ENCODE data around the gene EXOSC5.
"Not testable (repeated sequence)": the region's sequence is repeated elsewhere in the genome, so short reads cannot be mapped to it uniquely, and the experiment has no call there.

Gene EXOSC5

DNA sequence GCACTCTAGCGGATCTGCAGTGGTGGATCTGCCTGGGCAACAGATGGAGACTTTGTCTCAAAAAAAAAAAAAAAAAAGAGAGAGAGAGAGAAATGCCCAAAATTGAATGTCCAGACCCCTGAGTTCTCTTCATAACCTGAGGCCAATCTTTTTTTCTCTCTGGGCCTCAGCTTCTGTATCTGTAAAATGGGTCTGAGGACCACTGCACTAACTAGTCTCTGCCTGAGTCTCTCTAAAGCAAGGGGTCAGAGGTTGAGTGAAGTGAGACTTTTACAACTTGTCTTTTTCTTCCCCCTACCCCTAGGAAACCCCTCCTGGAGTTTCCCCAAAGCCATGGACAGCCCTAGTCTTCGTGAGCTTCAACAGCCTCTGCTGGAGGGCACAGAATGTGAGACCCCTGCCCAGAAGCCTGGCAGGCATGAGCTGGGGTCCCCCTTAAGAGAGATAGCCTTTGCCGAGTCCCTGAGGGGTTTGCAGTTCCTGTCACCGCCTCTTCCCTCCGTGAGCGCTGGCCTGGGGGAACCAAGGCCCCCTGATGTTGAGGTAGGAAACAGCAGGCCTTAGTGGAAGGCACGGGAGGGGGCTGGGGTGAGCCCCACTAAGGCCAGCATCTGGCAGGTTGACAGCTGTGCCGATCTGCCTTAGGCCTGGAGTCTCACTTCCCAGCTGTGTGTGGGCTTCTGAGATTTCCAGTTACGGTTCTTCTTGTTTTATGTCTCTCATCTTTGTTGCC lies 19.0 kb downstream of the EXOSC5 start:
- H3K4me3 ChIP-seq (ENCODE audit: low read length): no peak overlapping the region
- peak; percentile 42 for DNase-seq (ENCODE audit: low read depth, low spot score)

DNA sequence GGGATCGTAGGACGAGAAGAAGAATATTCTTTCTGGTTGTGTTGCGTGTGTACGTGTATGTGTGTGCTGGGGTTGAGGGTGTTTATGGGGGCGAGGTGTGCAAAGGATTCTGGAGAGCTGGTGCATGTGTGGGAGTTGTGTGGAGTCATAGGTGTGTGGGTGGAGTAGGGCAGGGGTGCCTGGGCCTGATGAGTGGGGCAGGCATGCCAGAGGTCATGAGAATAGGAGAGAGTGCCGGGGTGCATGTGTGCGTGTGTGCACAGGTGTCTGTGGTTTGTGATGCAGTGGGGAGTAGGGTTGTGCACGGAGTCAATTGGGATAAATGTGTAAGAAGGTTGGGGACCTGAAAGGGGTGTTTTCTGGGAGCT lies 20.2 kb downstream of the EXOSC5 start:
- H3K4me3 ChIP-seq (ENCODE audit: low read length): no peak overlapping the region
- DNase-seq (ENCODE audit: low read depth, low spot score): no peak

DNA sequence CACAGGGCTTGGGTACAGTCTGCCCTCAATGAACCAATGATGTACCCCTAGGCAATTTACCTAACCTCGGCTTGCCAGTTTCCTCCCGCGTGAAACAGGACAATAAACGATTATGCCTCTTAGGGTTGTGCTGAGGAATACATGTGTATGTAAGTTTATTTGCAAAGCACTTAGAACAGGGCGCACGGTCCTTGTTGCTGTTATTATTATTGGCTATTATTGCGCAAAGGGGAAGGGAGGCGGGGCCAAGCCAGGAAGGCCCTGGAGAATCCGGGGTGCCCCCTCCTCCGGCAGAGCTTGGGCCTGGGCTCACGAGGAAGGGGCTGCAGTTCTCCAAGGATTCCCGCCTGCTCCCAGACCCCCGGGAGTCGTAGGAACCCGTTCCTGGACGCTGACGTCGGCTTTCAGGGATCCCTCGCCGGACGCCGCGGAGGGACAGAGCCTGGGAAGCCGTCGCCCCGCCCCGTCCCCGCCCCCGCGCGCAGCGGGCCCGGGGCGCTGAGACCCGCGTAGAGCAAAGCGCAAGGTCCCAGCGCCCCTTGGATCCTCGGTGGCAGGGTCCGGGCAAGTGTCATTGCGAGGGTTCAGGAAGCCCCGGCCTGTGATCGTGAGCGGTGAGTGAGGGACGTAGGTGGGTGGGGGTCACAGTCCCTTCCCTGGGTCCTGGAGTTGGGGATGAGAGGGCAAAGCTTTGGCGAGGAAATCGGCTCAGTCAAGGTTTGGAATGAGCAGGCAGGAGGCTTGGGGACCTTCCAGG lies 20.7 kb downstream of the EXOSC5 start, which contains the start of gene TMEM91:
Gene TMEM91 (plus strand): TSS at position 293 of the 757 bp plus-strand sequence. CDS start 1,777 bp downstream, outside the sequence.
- no peak for DNase-seq (ENCODE audit: low read depth, low spot score)
- no peak within 1 kb of the TSS for H3K4me3 ChIP-seq (ENCODE audit: low read length)

DNA sequence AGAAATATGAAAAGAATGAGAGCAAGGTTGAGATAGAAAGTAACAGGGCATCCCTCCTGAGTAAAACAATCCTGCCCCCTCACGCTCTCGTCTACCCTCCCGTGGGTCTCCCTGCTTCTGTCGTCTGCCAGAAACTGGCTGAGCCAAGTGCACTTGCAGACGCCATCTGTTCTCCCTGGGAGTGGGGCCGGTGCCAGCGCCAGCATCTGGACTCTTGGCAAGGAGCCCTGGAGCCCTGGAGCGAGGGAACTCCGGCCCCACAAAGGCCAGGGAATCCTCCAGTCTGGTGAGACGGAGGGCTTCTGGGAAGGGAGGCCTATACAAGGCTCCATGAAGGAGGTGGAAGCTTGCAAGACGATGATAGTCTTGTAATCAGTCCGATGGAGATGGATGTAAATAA lies 23.2 kb downstream of the EXOSC5 start:
- DNase-seq (ENCODE audit: low read depth, low spot score): no peak
- H3K4me3 ChIP-seq (ENCODE audit: low read length): no peak overlapping the region

DNA sequence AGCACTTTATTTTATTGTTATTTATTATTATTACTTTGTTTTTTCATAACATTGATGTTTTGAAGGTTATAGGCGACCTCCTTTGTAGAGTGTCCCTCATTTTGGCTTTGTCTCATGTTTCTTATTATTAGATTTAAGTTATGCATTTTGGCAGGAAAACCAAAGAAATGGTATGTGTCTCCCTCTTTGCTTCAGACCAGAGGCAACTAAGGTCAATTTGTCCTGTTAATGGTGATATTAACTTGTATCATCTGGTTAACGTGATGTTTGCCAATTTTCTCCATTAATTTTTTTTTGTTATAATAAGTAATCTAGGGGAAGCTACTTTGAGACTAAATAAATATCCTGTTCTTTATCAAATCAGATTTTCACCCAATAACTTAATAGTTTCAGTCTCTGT lies 24.7 kb downstream of the EXOSC5 start:
- no peak for DNase-seq (ENCODE audit: low read depth, low spot score)
- no peak overlapping the region for H3K4me3 ChIP-seq (ENCODE audit: low read length)

DNA sequence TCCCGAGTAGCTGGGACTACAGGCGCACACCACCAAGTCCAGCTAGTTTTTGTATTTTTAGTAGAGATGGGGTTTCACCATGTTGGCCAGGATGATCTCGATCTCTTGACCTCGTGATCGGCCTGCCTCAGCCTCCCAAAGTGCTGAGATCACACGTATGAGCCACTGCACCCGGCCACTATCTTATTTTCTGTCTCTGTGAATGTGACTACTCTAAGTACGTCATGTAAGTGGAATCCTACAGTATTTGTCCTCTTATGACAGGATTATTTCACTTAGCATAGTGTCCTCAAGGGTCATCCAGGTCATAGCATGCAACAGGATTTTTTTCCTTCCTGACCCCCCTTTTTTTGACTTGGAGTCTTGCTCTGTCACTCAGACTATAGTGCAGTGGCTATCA lies 25.6 kb downstream of the EXOSC5 start:
- DNase-seq (ENCODE audit: low read depth, low spot score): no peak
- no peak overlapping the region for H3K4me3 ChIP-seq (ENCODE audit: low read length)

DNA sequence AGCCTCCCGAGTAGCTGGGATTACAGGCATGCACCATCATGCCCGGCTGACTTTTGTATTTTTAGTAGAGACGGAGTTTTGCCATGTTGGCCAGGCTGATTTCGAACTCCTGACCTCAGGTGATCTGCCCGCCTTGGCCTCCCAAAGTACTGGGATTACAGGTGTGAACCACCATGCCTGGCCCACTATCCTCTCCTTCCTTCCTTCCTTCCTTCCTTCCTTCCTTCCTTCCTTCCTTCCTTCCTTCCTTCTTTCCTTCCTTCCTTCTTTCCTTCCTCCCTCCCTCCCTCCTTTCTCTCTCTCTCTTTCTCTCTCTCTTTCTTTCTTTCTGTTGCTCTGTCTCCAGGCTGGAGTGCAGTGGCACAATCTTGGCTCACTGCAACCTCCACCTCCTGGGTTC lies 26.0 kb downstream of the EXOSC5 start:
- not testable (repeated sequence) for H3K4me3 ChIP-seq (ENCODE audit: low read length); DNase-seq (ENCODE audit: low read depth, low spot score)

DNA sequence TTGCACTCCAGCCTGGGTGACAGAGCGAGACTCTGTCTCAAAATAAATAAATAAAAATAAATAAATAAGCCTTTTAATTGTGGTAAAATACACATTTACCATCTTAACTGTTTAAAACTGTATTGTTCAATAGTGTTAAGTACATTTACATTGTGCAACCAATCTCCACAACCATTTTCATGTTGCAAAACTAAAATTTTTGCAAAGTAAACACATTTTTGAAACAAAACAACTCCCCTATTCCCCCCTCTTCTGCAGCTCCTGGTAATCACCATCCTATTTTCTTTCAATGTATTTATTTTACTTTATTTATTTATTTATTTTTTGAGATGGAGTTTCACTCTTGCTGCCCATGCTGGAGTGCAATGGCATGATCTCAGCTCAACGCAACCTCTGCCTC lies 27.4 kb downstream of the EXOSC5 start:
- no peak for DNase-seq (ENCODE audit: low read depth, low spot score)
- H3K4me3 ChIP-seq (ENCODE audit: low read length): no peak overlapping the region

DNA sequence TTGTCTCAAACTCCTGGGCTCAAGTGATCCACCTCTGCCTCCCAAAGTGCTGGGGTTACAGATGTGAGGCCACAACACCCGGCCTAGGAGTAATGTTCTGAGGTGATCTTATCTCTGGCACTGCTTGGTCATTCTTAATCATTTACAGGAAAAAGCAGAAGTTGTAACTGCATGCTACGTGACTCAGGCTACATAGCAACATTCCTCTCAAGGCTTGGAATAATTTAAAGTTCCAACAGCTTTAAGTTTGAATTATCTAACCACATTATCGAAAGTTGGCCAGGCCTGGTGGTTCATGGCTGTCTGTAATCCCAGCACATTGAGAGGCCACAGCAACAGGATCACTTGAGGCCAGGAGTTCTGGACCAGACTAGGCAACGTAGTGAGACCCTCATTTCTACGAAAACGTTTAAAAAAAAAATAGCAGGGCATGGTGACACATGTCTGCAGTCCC lies 29.3 kb downstream of the EXOSC5 start:
- DNase-seq (ENCODE audit: low read depth, low spot score): no peak
- H3K4me3 ChIP-seq (ENCODE audit: low read length): no peak overlapping the region

DNA sequence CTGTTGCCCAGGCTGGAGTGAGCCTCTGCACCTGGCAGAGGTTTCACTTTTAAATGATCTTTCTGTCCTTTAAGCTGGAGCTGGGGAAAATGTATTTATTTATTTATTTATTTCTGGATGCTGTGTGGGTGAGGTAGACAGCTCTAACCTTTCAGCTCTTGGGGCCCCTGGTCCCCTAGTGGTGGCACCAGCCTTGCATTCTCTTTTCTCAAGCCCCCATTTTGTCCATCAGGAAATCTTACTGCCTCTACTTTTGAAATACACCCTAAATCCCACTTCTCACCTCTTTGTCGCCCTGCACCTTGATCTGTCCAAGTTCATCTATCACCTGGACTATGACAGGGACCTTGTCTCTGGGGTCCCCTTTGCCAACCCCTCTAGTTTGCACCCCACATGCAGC lies 31.1 kb downstream of the EXOSC5 start:
- DNase-seq (ENCODE audit: low read depth, low spot score): peak; percentile 41

DNA sequence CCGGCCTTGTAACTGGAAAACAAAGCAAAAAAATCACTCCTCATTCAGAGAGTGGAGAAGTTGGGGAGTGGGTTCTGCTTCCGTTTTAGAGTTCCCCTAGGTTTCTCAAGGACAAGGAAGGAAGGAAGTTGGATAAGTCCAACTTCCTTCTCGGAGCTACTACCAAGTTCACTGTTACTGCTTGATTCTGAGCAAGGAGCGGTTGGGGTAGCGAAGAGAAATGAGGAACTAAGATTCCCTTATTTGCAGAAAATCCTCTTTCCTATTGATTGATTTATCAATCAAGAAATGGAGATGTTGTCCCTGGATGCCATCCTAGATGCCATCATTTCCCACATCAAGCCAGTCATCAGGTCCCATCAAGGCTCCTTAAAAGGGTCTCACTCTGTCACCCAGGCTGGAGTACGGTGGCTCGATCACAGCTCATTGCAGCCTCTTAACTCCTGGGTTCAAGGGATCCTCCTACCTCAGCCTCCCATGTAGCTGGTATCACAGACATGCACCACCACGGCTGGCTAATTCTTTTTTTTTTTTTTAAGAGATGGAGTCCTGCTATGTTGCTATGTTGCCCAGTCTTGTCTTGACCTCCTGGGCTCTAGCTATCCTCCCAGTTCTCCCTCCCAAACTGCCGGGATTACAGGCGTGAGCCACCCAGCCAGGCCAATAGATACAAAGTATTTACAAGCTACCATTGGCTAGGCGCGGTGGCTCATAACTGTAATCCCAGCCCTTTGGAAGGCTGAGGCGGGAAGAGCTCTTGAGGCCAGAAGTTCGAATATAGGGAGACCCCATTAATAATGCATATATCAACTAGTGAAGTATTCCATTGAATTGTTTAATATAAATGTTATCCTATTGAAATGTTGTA lies 32.4 kb downstream of the EXOSC5 start:
- H3K4me3 ChIP-seq (ENCODE audit: low read length): peak overlapping the region; percentile 92
- no peak for DNase-seq (ENCODE audit: low read depth, low spot score)

More for the DNA sequence above, 31.1 kb downstream of the EXOSC5 start:
- no peak overlapping the region for H3K4me3 ChIP-seq (ENCODE audit: low read length)

DNA sequence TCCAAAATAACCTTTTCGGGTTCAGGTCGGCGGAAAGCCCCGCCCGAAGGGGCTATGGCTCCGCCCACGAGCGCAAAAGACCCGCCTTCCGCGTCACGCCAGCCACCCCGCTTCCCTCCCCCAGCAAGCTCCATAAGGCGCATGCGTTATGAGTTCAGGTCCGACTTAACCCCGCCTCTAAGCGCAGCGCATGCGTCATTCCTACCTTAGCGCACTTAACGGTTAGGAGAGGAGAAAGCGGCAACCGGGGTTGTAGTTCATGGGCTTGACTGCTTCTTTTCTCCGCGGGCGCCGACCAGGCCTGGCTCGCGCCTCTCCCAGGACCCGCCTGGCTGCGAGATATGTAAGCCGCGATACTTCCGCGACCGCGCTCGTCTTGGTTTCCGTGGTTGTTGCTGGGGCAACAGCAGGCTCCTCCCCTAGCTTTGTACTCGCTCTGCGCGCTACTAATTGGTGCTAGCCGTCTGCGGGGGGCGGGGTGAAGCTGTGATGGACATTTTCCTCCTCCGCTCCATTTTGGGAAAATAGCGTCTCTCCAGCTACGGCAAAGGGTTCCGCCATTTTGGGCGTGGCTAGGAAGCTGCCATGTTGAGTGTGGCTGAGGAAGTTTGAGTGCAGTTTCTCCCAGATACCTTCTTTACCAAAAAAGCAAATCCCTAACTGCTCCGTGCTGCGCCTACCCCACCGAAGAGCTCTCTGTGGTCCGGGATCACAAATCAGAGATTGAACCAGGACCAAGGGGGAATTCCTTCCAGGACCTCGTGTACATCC lies 33.2 kb downstream of the EXOSC5 start, which contains the start of gene B9D2:
Gene B9D2 (minus strand): TSS at position 397 of the 771 bp plus-strand sequence. CDS start 630 bp downstream, outside the sequence.
- peak; percentile 98 for DNase-seq (ENCODE audit: low read depth, low spot score)
- H3K4me3 ChIP-seq (ENCODE audit: low read length): peak within 1 kb of the TSS; percentile 92

DNA sequence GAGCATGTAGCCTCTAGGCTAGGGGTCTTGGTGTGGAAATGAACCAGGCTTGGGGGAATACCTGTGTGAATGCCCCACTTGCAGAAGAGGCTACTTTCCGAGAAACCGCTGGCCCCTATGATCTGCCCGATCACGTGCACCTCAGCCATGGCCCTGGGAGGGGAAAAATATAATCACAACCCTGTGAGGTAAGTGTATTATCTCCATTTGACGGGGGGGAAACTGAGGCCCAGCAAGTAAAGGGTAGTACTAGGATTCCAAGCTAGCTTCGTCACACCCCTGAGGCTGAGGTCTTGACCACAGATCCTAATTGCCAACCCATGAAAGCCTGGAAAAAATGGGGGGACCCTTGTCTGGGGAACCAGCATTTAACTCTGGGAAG lies 33.8 kb downstream of the EXOSC5 start:
- H3K4me3 ChIP-seq (ENCODE audit: low read length): peak overlapping the region; percentile 92
- DNase-seq (ENCODE audit: low read depth, low spot score): no peak

DNA sequence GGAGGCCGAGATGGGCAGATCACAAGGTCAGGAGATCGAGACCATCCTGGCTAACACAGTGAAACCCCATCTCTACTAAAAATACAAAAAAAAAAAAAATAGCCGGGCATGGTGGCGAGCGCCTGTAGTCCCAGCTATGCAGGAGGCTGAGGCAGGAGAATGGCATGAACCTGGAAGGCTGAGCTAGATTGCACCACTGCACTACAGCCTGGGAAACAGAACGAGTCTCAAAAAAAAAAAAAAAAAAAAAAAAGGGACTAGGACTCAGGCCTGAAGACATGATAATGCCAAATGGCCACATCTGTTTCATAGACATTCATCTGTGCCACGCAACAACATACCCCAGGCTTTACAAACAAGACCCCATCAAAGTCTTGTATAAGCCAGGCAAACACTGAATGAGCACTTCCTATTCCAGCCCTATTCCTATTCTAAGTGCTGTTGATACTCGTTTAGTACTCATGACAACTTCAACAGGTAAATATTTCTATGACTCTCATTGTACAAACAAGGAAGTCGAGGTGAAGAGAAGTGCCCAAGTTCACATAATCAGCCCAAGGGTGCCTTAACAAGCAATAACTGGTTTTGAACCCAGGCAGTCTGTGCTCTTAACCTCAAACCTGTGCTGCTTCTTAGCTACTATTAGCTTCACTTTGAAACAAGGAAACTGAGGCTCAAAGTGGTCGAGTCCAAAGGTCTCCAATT lies 34.9 kb downstream of the EXOSC5 start:
- H3K4me3 ChIP-seq (ENCODE audit: low read length): no peak overlapping the region
- DNase-seq (ENCODE audit: low read depth, low spot score): no peak

DNA sequence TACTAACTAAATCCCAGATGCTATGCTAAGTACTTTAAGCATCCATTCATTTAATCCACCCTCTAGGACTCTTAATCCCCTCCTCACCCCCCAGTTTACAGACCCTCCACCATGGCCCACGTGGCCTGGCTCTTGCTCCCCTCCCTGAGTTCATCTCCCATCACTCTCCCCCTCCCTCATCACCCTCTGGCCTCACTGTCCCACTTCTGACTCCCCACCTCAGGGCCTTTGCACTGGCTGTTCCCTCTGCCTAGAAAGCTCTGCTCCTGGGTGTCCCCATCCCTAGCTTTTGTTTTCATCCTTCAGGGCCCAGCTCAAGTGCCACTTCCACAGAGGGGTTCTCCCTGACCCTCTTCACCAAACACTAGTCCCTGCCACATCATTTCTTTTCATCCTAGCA lies 37.4 kb downstream of the EXOSC5 start:
- DNase-seq (ENCODE audit: low read depth, low spot score): no peak
- no peak overlapping the region for H3K4me3 ChIP-seq (ENCODE audit: low read length)

DNA sequence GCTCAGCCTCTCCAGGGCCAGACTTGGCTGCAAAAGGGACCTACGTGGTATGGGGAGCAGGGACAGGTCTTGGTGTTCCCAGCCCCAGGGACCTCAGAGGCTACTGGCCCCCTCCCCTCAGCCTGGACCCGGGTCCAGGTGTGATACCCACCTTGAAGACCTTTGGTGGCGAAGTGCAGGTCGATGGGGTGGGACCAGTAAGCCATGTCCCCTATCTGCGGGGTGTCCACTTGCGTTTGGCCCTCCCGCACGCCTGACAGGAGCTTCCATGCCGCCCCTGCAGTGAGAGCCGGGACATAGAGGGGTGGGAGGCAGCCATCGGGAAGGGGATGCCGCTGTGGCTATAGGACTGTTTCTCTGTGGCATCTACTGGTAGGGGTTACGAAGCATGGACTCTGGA lies 39.4 kb downstream of the EXOSC5 start:
- DNase-seq (ENCODE audit: low read depth, low spot score): no peak
- H3K4me3 ChIP-seq (ENCODE audit: low read length): no peak overlapping the region

DNA sequence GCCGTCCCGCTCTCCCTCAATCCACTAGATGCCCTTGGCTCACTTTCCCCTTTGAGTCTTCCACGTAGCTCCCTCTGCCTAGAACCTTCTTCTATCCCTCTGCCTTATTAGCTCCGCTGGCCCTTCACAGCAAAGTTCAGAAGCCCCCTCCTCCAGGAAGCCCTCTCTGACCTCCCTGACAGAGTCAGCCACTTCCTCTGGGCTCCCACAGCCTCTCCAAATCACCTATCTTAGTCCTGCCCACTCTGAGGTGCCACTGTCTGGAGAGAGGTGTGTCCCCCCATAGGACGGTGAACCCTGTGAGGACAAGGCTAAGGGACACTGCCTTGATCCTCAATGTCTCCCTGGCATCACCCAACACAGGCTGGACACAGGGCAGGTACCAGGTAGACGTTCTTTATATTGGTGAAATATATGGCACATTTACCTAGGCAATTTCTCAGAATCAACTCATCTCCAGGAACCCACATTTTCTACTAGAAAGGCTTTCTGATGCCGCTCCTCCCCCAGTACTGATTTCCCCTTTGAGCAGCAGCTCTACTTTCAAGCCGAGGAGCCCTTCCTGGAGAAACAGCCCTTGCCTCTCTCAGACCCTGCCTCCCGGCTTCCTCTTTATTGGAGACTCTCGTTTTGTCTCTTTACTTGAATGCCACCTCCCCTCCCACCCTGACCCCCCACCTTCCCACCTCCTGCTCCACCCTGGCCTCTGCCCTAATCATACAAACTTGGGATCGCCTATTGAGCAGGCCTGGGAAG lies 40.0 kb downstream of the EXOSC5 start:
- H3K4me3 ChIP-seq (ENCODE audit: low read length): no peak overlapping the region

DNA sequence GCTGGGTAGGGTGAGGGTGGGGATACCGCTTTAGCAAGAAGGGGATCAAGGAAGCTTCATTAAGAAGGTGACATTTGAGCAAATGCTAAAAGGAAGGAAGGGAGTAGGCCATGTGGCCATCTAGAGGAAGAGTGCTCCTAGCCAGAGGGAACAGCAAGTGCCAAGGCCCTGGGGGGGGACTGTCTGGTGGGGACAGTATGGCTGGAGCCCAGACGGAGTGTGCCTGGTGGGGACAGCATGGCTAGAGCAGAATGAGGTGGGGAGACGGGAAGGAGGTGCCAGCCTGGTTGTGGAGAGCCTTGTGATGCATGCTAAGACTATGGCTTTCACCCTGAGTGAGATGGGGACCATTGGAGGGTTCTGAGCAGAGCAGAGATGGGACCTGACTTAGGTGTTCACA lies 41.4 kb downstream of the EXOSC5 start:
- no peak for DNase-seq (ENCODE audit: low read depth, low spot score)
- H3K4me3 ChIP-seq (ENCODE audit: low read length): no peak overlapping the region

More for the DNA sequence above, 40.0 kb downstream of the EXOSC5 start:
- no peak for DNase-seq (ENCODE audit: low read depth, low spot score)
